ENCODE results near the gene ABCA7. TPM values are rescaled to one million over a fixed set of nuclear protein-coding genes. Genes with fewer than 3 reads are reported as not detected.

The ABCA7 gene
- total and polyA plus RNA-seq, 2 of the 8 experiments (the other 6 are each of a cell fraction or from before 2014, with no cell fraction given): 10.4 to 25.6 TPM

GRCh38 chr19:1055886-1056620 lies 16.1 kb downstream of the ABCA7 start (continued):
- TF ChIP-seq CTBP2 (IDR thresholded peaks at IDR 0.05; ENCODE audit: borderline replicate concordance, insufficient read depth, insufficient read length, low read length): no peak
- TF ChIP-seq JUND (IDR thresholded peaks at IDR 0.05; ENCODE audit: low read length): no peak
